ENCODE measurements around the gene TET3.

TET3 gene

DNA sequence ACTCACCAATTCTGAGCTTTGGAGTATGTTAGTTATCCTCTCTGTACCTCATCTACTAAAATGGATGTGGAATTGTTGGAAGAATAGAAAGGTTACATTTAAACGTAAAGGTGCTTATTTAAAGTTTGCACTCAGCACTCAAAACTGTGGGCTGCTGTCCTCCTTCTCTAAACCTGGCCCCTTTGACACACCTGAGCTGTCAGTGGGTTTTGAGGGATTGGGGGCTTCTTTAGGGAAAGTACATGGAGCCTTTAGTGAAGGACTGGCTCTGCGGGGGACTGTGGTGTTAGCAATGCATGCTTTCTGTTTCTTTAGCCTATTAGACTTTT lies 47.2 kb downstream of the TET3 start:
- DNase-seq (ENCODE audit: low spot score), result no peak

DNA sequence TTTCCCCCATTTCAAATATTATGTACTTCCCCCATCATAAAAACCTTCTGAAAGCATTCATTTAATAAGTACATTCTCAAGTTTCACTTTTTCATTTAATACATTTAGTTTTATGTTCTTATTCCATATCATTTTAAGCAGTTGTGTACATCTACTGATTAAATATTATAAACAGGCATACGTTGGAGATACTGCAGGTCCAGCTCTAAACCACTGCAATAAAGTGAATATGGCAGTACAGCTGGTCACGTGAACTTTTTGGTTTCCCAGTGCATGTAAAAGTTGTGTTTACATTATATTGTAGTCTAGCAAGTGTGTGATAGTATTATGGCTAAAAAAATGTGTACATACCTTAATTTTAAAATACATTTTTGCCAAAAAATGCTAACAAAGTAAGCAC lies 48.7 kb downstream of the TET3 start:
- DNase-seq (ENCODE audit: low spot score), result no peak
